HG02840 (cell line): ENCODE measurements around the gene SLC52A1.

Experiments
- ATAC-seq: cut with Tn5 transposase; IDR thresholded peaks from one replicate; pipeline ENCODE4 v1.9.1; 2021; ENCODE audit warnings: mild to moderate bottlenecking, moderate library complexity, moderate number of reproducible peaks; ENCODE audit not compliant: unreplicated experiment, low FRiP score

Gene SLC52A1

DNA sequence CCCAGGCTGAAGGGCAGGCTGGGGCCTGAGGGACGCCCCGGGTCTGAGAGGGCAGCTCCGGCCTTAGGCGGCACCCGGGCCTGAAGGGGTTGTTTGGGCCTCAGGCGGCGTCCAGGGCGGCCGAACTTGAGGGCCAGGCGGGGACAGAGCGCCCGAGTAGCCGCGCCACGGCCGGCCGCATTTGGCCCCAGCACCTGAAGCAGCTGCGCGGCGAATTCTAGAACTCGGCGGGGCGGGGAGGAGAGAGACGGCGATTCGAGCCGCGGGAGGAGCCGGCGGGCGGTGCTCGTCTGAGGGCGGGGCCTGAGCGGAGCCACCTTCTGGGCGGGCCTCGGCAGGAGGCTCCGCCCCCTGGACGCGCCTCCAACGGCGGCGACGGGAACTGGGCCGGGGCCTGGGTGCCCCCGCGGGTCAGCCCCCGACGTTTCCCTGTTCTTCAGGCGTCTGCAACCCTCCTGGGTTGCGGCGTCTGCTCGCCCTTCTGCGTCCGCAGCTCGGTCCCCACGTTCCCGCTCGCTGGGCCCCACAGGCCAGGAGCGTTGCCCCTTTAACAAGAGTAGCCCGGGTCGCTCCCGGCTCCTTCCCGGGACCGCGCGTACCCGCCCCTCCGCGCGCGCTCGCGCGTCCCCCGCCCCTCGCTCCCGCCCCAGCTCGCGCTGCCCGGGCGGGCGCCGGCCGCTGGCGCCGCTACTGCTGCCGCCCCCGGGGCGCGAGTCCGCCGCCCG, 37.8 kb downstream of the SLC52A1 start, which contains the start of the genes INCA1 and KIF1C:
TSS of gene INCA1 (minus strand) at position 221 of the 725 bp plus-strand sequence. CDS start 3,085 bp downstream, outside the sequence.
TSS of gene KIF1C (plus strand) at position 649 of the 725 bp plus-strand sequence. CDS start 2,297 bp downstream, outside the sequence.
- peak; percentile 77 for ATAC-seq

DNA sequence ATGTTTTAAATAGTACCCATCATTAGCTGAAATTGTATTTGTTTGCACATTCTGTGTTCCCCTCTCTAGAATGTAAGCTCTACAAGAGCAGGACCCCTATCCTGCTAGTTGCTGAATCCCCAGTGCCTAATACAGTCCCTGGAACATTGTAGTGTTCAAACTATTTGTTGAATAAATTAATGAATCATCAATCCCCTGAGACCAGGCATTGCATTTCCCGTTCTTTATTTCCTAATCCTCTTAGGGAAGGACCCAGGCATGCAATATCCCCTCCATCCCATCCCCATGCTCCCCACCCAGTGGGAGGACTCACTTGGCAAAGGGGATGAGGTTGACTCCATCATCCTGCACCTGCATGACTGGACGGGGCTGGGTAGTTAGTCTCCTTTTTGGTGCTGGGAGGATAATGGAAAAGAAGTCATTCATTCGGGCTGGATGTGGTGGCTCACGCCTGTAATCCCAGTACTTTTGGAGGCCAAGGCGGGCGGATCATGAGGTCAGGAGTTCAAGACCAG, 41.1 kb downstream of the SLC52A1 start:
- no peak for ATAC-seq

DNA sequence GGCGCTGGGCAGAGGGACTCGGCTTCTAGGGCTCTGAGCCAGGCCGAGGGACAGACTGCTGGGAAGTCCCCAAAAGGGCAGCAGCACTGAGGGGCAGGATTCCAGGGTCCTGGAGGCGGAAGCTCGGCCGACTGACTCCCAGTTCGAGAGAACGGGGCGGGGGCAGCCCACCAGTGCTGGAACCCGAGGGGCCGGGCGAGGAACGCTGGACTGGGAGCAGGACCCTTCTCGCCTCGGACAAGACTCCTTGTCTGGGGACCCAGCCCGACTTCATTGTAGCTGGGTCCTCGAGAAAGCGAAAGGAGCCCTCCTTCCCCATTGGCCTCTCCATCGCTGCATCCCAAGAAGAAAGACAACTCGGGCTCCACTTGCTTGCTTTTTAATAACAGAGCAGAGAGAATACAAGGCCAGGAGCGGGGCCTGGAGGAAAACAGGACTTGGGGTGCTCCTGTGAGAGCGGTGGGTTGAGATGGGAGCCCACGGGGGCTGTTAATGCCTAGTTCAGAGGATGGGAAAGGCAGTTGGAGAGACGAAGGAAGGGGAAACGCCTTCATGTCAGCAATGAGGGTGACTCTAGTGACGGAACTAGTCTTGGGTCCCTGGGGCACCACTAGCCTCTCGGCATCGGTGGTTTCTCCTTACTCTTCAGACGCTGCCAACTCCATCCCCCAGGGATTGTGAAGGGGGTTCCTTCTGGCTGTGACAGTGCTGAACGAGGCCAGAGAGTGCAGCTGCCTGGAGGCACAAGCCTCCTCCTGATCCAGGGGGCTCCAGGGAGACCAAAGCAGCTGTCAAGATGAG, 47.3 kb downstream of the SLC52A1 start:
- no peak for ATAC-seq

DNA sequence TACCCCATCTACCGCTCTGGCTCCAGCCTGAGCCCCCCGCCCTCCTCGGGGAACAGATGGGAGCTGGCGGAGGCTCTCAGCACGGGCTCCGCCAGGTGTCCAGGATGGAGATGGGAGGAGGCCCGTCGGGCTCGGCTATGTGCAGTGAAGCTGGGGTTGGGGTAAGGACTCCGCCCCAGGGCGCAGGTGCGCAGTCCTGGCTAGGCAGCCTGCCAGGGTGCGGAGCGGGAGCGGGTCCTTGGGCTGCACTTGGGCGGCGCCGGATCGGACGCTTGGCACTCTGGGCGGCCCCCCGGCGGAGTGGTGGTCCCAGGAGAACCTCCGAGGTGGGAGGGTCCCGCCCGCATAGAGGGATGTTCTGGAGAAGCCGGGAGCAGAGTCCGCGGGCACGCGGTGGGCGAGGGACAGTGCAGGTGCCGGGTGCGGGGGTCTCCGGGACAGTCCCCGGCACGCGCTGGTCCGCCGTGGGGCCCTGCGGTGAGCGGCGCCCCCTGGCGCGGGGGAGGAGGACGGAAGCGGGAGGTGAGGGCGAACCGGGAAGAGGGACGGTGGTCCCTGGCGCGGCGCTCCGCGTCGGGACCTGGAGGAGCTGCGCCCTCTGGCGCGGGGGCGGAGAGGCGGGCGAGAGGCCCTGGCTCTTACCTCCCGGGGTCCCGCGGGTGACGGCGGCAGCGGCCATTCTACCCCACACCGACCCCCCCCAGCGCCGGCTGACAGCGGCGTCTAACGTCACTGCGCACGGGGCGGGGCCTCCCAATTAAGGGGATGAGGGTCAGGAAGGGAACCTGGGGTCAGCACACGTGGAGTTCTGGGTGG, 48.1 kb downstream of the SLC52A1 start, which contains the start of gene CAMTA2:
TSS of gene CAMTA2 (minus strand) at position 725 of the 816 bp plus-strand sequence. CDS start 1,453 bp downstream, outside the sequence.
- peak; percentile 65 for ATAC-seq

DNA sequence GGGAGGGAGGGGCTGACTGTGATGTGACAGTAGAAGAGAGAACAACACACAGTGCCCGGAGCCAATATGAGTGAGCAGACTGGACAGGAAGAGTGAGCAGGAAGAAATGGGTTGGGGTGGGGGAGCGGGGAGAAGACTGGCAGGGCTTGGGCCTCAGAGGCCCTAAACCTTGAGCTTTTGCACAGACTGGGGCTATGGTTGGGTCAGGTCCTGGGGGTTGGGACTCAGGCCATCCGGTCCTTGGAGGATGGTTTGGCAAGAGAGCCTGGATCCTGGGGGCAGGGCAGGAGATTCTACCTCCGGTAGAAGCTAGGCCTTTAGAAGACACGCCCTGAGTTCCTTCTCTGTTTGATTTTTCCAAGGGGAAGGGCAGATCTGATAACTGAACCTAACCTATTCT, 48.8 kb downstream of the SLC52A1 start:
- no peak for ATAC-seq
